ENCODE data around the gene SAXO2. TPM values are rescaled to one million over a fixed set of nuclear protein-coding genes. Genes with fewer than 3 reads are reported as not detected.
"Not testable (repeated sequence)": the region's sequence is repeated elsewhere in the genome, so short reads cannot be mapped to it uniquely, and the experiment has no call there.

Gene SAXO2
- total RNA-seq, 5 donors from 2014 or later (not counting 1 experiment from before 2014, with no cell fraction given), result 0.56 to 19.6 (median 2.1) TPM

- H3K27me3 Mint-ChIP-seq, result no peaks in the 10 kb centered on the region
- H3K36me3 ChIP-seq (ENCODE audit: control insufficient read depth in 2 of 2, extremely low read depth in 1 of 2, insufficient read depth in 1 of 2, low read length in 1 of 2), result no peaks in the 10 kb centered on the region
- no peak overlapping the region for H3K27ac Mint-ChIP-seq
- H3K4me3 ChIP-seq (ENCODE audit: control insufficient read depth in 1 of 2, extremely low read depth in 1 of 2, low read length in 1 of 2), result no peak overlapping the region
- H3K4me1 Mint-ChIP-seq, result no peaks in the 10 kb centered on the region
- H3K9me3 ChIP-seq, result no peaks in the 10 kb centered on the region
- CTCF ChIA-PET, result no interaction called here
- H3K27me3 ChIP-seq (replicated peaks in 1 of 2; ENCODE audit: control insufficient read depth in 2 of 2, extremely low read depth in 1 of 2, insufficient read depth in 2 of 2, low read length in 1 of 2), result peaks cover 0 to 4% of the 10 kb centered on the region in 2 experiments
- 86% methylated on average over 8 of the region's 9 CpGs for WGBS (ENCODE audit: insufficient coverage)
- no peak overlapping the region for H3K27ac ChIP-seq (ENCODE audit: low read length)
- H3K9me3 Mint-ChIP-seq, result peaks cover 0 to 6% (median 6%) of the 10 kb centered on the region in 3 donors
- ATAC-seq (replicated peaks in 1 of 4) (no peak), DNase-seq (no peak)
- POLR2A ChIA-PET, result no interaction called here
- no peaks in the 10 kb centered on the region for H3K4me1 ChIP-seq (ENCODE audit: control insufficient read depth in 1 of 2, extremely low read depth in 1 of 2, insufficient read depth in 2 of 2, low read length in 2 of 2)
- H3K4me3 Mint-ChIP-seq, result no peak overlapping the region
- peaks cover 5% of the 10 kb centered on the region for H3K36me3 Mint-ChIP-seq
Measured at GRCh38 chr15:82314769-82315518, 52.3 kb downstream of the SAXO2 start.

GRCh38 chr15:82315519-82316246 is 53.1 kb downstream of the SAXO2 start:
- Mint-ChIP-seq H3K4me1 (no peaks in the 10 kb centered on the region), H3K27ac (no peak overlapping the region), H3K4me3 (no peak overlapping the region), H3K27me3 (no peaks in the 10 kb centered on the region), H3K9me3 (peaks cover 0 to 2% (median under 1%) of the 10 kb centered on the region in 3 donors), H3K36me3 (no peaks in the 10 kb centered on the region)
- DNase-seq (no peak), ATAC-seq (replicated peaks in 1 of 4) (no peak)
- CTCF ChIA-PET, result no interaction called here
- H3K4me1 ChIP-seq (ENCODE audit: control insufficient read depth in 1 of 2, extremely low read depth in 1 of 2, insufficient read depth in 2 of 2, low read length in 2 of 2), result no peaks in the 10 kb centered on the region
- no peak overlapping the region for H3K4me3 ChIP-seq (ENCODE audit: control insufficient read depth in 1 of 2, extremely low read depth in 1 of 2, low read length in 1 of 2)
- no peak overlapping the region for H3K27ac ChIP-seq (ENCODE audit: low read length)
- H3K36me3 ChIP-seq (ENCODE audit: control insufficient read depth in 2 of 2, extremely low read depth in 1 of 2, insufficient read depth in 1 of 2, low read length in 1 of 2), result no peaks in the 10 kb centered on the region
- 89% methylated on average over 17 of the region's 24 CpGs for WGBS (ENCODE audit: insufficient coverage)
- H3K27me3 ChIP-seq (replicated peaks in 1 of 2; ENCODE audit: control insufficient read depth in 2 of 2, extremely low read depth in 1 of 2, insufficient read depth in 2 of 2, low read length in 1 of 2), result peaks cover 0 to 4% of the 10 kb centered on the region in 2 experiments
- H3K9me3 ChIP-seq, result no peaks in the 10 kb centered on the region
- POLR2A ChIA-PET, result no interaction called here

DNA sequence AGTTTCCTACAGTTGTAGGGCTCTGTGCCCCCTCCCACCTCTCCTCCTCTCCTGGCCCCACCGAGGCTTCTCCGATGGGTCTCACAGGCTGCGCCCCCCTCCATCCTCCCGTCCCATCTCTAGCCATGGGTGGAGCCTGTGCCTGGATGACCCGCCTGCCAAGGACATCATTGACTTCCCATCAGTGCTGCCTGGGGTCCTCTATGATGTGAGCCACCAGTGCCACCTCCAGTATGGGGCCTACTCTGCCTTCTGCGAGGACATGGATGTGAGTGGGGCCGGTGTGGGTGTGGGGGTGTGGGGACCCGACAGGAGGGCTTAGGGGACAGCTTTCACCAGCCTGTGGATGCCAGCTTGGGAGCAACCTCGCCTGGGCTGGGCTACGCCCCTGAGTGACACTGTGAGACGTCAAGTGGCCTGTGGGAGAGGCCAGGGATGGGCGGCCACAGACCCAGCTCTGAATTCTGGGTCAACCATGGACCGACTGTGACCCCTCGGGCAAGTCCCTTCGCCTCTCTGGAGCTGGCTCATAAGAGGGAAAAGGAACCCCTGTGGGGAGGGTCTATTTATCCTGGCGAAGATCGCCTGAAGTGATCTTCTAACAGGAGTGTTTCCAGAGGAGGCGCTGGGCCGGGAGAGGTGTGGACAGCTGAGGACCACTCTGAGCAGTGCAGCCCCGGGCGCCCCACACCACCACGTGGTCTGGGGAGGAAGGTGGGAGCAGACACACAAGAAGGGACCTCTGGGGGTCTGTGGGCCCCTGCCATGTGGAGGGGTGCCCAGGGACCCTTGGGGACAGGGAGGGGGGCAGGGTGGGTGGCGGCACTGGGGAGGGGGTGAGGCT is 53.9 kb downstream of the SAXO2 start:
- CTCF ChIA-PET, result interaction anchor here in 1 of 2 donors (0.5 kb wide), 1 partner anchor 47 kb away, joined by 4 read pairs; no protein-coding TSS in a partner anchor

DNA sequence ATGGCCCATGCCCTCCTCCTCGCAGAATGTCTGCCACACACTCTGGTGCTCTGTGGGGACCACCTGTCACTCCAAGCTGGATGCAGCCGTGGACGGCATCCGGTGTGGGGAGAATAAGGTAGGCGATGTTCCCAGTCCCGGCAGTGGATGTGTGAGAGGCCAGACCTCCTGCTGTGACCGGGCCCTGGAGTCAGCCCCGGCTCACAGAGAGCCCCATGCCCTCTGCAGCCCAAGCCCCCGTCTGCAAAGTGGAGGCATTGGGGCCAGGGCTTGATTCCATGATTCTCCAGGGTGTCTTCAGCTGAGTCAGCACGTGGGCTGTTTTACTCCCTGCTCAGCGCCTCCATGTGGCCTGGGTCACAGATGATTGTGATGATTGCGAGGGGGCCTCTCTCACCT is 54.5 kb downstream of the SAXO2 start:
- 90% methylated on average over 3 of the region's 12 CpGs for WGBS (ENCODE audit: insufficient coverage)
- H3K36me3 Mint-ChIP-seq, result no peaks in the 10 kb centered on the region
- H3K9me3 Mint-ChIP-seq, result no peaks in the 10 kb centered on the region
- Histone ChIP-seq H3K36me3 (ENCODE audit: control insufficient read depth in 2 of 2, extremely low read depth in 1 of 2, insufficient read depth in 1 of 2, low read length in 1 of 2) (no peaks in the 10 kb centered on the region), H3K27me3 (replicated peaks in 1 of 2; ENCODE audit: control insufficient read depth in 2 of 2, extremely low read depth in 1 of 2, insufficient read depth in 2 of 2, low read length in 1 of 2) (peaks cover 0 to 4% of the 10 kb centered on the region in 2 experiments), H3K9me3 (no peaks in the 10 kb centered on the region), H3K27ac (ENCODE audit: low read length) (no peak overlapping the region), H3K4me3 (ENCODE audit: control insufficient read depth in 1 of 2, extremely low read depth in 1 of 2, low read length in 1 of 2) (no peak overlapping the region), H3K4me1 (ENCODE audit: control insufficient read depth in 1 of 2, extremely low read depth in 1 of 2, insufficient read depth in 2 of 2, low read length in 2 of 2) (no peaks in the 10 kb centered on the region)
- ATAC-seq (replicated peaks in 1 of 4) (no peak), DNase-seq (no peak)
- no peak overlapping the region for H3K4me3 Mint-ChIP-seq
- H3K27ac Mint-ChIP-seq, result no peak overlapping the region
- H3K27me3 Mint-ChIP-seq, result no peaks in the 10 kb centered on the region
- CTCF ChIA-PET, result no interaction called here
- H3K4me1 Mint-ChIP-seq, result no peaks in the 10 kb centered on the region
- POLR2A ChIA-PET, result no interaction called here

More for the DNA sequence above, 53.9 kb downstream of the SAXO2 start:
- H3K4me3 ChIP-seq (ENCODE audit: control insufficient read depth in 1 of 2, extremely low read depth in 1 of 2, low read length in 1 of 2); H3K27ac ChIP-seq (ENCODE audit: low read length); H3K9me3 ChIP-seq; POLR2A ChIA-PET; H3K4me3 Mint-ChIP-seq; H3K4me1 ChIP-seq (ENCODE audit: control insufficient read depth in 1 of 2, extremely low read depth in 1 of 2, insufficient read depth in 2 of 2, low read length in 2 of 2); H3K4me1 Mint-ChIP-seq; H3K9me3 Mint-ChIP-seq; DNase-seq; H3K27ac Mint-ChIP-seq; H3K36me3 Mint-ChIP-seq; H3K36me3 ChIP-seq (ENCODE audit: control insufficient read depth in 2 of 2, extremely low read depth in 1 of 2, insufficient read depth in 1 of 2, low read length in 1 of 2); H3K27me3 ChIP-seq (replicated peaks in 1 of 2; ENCODE audit: control insufficient read depth in 2 of 2, extremely low read depth in 1 of 2, insufficient read depth in 2 of 2, low read length in 1 of 2); H3K27me3 Mint-ChIP-seq; ATAC-seq (replicated peaks in 1 of 4): not testable (repeated sequence)
- WGBS (ENCODE audit: insufficient coverage), result 85% methylated on average over 18 of the region's 23 CpGs

GRCh38 chr15:82317516-82317915 is 54.9 kb downstream of the SAXO2 start:
- H3K9me3 ChIP-seq; H3K27ac ChIP-seq (ENCODE audit: low read length); H3K4me3 ChIP-seq (ENCODE audit: control insufficient read depth in 1 of 2, extremely low read depth in 1 of 2, low read length in 1 of 2); DNase-seq; H3K4me1 ChIP-seq (ENCODE audit: control insufficient read depth in 1 of 2, extremely low read depth in 1 of 2, insufficient read depth in 2 of 2, low read length in 2 of 2); ATAC-seq (replicated peaks in 1 of 4); H3K4me1 Mint-ChIP-seq; H3K36me3 ChIP-seq (ENCODE audit: control insufficient read depth in 2 of 2, extremely low read depth in 1 of 2, insufficient read depth in 1 of 2, low read length in 1 of 2); POLR2A ChIA-PET; H3K27me3 ChIP-seq (replicated peaks in 1 of 2; ENCODE audit: control insufficient read depth in 2 of 2, extremely low read depth in 1 of 2, insufficient read depth in 2 of 2, low read length in 1 of 2); H3K4me3 Mint-ChIP-seq; H3K27me3 Mint-ChIP-seq; CTCF ChIA-PET; H3K9me3 Mint-ChIP-seq; H3K36me3 Mint-ChIP-seq; H3K27ac Mint-ChIP-seq: not testable (repeated sequence)
- WGBS (ENCODE audit: insufficient coverage), result 84% methylated on average over 7 of the region's 7 CpGs

GRCh38 chr15:82318281-82318680 is 55.7 kb downstream of the SAXO2 start:
- ATAC-seq (replicated peaks in 1 of 4); H3K4me3 Mint-ChIP-seq; H3K4me3 ChIP-seq (ENCODE audit: control insufficient read depth in 1 of 2, extremely low read depth in 1 of 2, low read length in 1 of 2); DNase-seq; H3K9me3 Mint-ChIP-seq; H3K27me3 ChIP-seq (replicated peaks in 1 of 2; ENCODE audit: control insufficient read depth in 2 of 2, extremely low read depth in 1 of 2, insufficient read depth in 2 of 2, low read length in 1 of 2); H3K4me1 Mint-ChIP-seq; H3K27me3 Mint-ChIP-seq; H3K27ac Mint-ChIP-seq; POLR2A ChIA-PET; H3K27ac ChIP-seq (ENCODE audit: low read length); H3K4me1 ChIP-seq (ENCODE audit: control insufficient read depth in 1 of 2, extremely low read depth in 1 of 2, insufficient read depth in 2 of 2, low read length in 2 of 2); CTCF ChIA-PET; H3K36me3 ChIP-seq (ENCODE audit: control insufficient read depth in 2 of 2, extremely low read depth in 1 of 2, insufficient read depth in 1 of 2, low read length in 1 of 2); H3K36me3 Mint-ChIP-seq; H3K9me3 ChIP-seq: not testable (repeated sequence)
- 78% methylated on average over 6 of the region's 8 CpGs for WGBS (ENCODE audit: insufficient coverage)
